OCI-LY7 (cell line): ENCODE data around the gene PTPRM.

ENCODE experiments used
- EZH2phosphoT487 ChIP-seq: fragments of 200-600 bp; sonication (generic); IDR thresholded peaks from 2 replicates; pipeline ENCODE4 v1.6.1; 2018; ENCODE audit warnings: low read depth, borderline replicate concordance, mild to moderate bottlenecking, mixed run types, antibody characterized with exemption, low read length, moderate library complexity, mixed read lengths
- TF ChIP-seq, protein P1 (sequence below): fragments of 200-600 bp; sonication (generic); conservative IDR thresholded peaks from 2 replicates; pipeline ENCODE4 v1.5.1; 2014; ENCODE audit warnings: mild to moderate bottlenecking, antibody characterized with exemption, low read length, moderate library complexity, mixed read lengths

DNA sequence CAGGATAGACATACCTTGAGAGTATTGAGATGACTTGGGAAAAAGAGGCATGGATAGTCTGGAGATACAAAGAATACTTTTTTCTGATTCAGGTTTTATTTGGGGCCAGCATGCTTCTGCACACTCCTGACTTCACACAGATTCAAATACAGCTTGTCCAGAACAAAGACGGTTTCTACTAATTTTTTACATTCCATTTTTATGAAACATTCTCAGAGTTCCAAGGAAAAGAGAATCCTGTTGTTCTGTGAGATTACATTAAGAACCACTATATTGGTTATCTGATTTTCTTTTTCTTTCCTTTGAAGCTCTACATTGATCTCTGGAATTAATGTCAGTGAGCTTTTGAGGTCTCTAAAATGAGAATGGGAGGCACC lies 41.0 kb downstream of the PTPRM start:
- TF ChIP-seq, protein P1, sequence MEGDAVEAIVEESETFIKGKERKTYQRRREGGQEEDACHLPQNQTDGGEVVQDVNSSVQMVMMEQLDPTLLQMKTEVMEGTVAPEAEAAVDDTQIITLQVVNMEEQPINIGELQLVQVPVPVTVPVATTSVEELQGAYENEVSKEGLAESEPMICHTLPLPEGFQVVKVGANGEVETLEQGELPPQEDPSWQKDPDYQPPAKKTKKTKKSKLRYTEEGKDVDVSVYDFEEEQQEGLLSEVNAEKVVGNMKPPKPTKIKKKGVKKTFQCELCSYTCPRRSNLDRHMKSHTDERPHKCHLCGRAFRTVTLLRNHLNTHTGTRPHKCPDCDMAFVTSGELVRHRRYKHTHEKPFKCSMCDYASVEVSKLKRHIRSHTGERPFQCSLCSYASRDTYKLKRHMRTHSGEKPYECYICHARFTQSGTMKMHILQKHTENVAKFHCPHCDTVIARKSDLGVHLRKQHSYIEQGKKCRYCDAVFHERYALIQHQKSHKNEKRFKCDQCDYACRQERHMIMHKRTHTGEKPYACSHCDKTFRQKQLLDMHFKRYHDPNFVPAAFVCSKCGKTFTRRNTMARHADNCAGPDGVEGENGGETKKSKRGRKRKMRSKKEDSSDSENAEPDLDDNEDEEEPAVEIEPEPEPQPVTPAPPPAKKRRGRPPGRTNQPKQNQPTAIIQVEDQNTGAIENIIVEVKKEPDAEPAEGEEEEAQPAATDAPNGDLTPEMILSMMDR, result no peak
- TF ChIP-seq EZH2phosphoT487, result no peak
